HEK293T (cell line): ENCODE results near the gene DMAP1.

Source experiments
- ARNT ChIP-seq: fragments of 450-650 bp; IDR thresholded peaks from 2 replicates; pipeline ENCODE4 v1.6.1; 2017; ENCODE audit warnings: mild to moderate bottlenecking
- BHLHE40 ChIP-seq: fragments of 450-650 bp; IDR thresholded peaks from 2 replicates; pipeline ENCODE4 v1.6.1; 2016; ENCODE audit warnings: mild to moderate bottlenecking, moderate library complexity, borderline replicate concordance
- ELF4 ChIP-seq: fragments of 450-650 bp; IDR thresholded peaks from 2 replicates; pipeline ENCODE4 v1.6.1; 2017; ENCODE audit warnings: antibody characterized with exemption
- FOXA1 ChIP-seq: fragments of 450-650 bp; IDR thresholded peaks from 2 replicates; pipeline ENCODE4 v1.6.1; 2016; ENCODE audit warnings: mild to moderate bottlenecking
- FOXK2 ChIP-seq: fragments of 450-650 bp; IDR thresholded peaks from 2 replicates; pipeline ENCODE4 v1.6.1; 2016; ENCODE audit warnings: mild to moderate bottlenecking
- FOXM1 ChIP-seq: fragments of 450-650 bp; IDR thresholded peaks from 2 replicates; pipeline ENCODE4 v1.6.1; 2017; ENCODE audit warnings: mild to moderate bottlenecking, borderline replicate concordance
- HDGF ChIP-seq: fragments of 450-650 bp; IDR thresholded peaks from 2 replicates; pipeline ENCODE4 v1.6.1; 2017; ENCODE audit warnings: antibody characterized with exemption, borderline replicate concordance
- NFRKB ChIP-seq: fragments of 450-650 bp; IDR thresholded peaks from 2 replicates; pipeline ENCODE4 v1.6.1; 2016; ENCODE audit warnings: mild to moderate bottlenecking, moderate library complexity
- SP1 ChIP-seq: fragments of 450-650 bp; IDR thresholded peaks from 2 replicates; pipeline ENCODE4 v1.6.1; 2017
- SUZ12 ChIP-seq: fragments of 450-650 bp; IDR thresholded peaks from 2 replicates; pipeline ENCODE4 v1.6.1; 2016; ENCODE audit warnings: mild to moderate bottlenecking
- TARDBP ChIP-seq: fragments of 450-650 bp; IDR thresholded peaks from 2 replicates; pipeline ENCODE4 v1.6.1; 2016
- ZNF384 ChIP-seq: fragments of 450-650 bp; IDR thresholded peaks from 2 replicates; pipeline ENCODE4 v1.6.1; 2016

DNA sequence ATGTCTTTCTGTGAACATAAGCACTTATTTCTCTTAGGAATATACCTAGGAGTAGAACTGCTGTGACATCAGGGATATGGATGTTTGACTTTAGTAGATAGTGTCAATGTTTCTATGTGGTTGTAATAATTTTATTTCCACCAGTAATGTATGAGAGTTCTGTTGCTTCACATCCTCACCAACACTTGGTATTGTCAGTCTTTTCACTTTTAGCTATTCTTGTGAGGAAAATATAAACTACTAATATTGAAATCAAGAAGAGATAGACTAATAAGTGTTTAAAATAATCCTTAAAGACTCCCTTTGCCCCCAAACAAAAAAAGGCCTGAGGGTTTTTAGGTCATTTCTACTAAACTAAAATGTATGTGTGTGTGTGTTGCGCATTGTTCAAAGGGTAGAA lies 2.7 kb upstream of the DMAP1 start:
- TF ChIP-seq BHLHE40 (no peak), SP1 (no peak), FOXA1 (no peak), ZNF384 (no peak), TARDBP (no peak), ARNT (no peak), FOXM1 (no peak), SUZ12 (no peak), HDGF (no peak), NFRKB (no peak), FOXK2 (no peak), ELF4 (no peak)
